ENCODE results near the gene GTSF1L.

DNA sequence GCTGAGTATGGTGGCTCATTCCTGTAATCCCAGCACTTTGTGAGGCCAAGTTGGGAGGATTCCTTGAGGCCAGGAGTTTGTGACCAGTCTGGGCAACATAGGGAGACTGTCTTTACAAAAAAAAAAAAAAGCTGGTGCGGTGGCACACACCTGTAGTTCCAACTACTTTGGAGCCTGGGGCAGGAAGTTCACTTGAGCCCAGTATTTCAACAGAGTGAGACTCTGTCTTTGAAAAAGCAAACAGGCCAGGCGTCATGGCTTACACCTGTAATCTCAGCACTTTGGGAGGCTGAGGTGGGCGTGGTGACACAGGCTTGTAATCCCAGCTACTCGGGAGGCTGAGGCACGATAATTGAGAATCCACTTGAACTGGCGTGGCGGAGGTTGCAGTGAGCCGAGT lies 31.2 kb downstream of the GTSF1L start:
- TF ChIP-seq ZNF565 (CRISPR knock-in tag; conservative IDR thresholded peaks at IDR 0.05; ENCODE audit: low read depth): no peak
- no peak for TF ChIP-seq PPARA (CRISPR knock-in tag; IDR thresholded peaks at IDR 0.05; ENCODE audit: borderline replicate concordance)
- TF ChIP-seq ZNF70 (CRISPR knock-in tag; IDR thresholded peaks at IDR 0.05): no peak
- no peak for TF ChIP-seq ZFP3 (CRISPR knock-in tag; IDR thresholded peaks at IDR 0.05)
